Stimulated activated CD8-positive, alpha-beta memory T cell treated with anti-CD3 and anti-CD28 coated beads, Interleukin-15, amount 100 ng/mL, for 24 hours (primary cell): Measurements from ENCODE around the gene SULT2B1.
A peak's percentile ranks its signal among the peaks of the same experiment; 100 is the strongest.
"Not testable (repeated sequence)": the region's sequence is repeated elsewhere in the genome, so short reads cannot be mapped to it uniquely, and the experiment has no call there.

Experiments
- DNase-seq: peaks from one replicate; pipeline ENCODE4 v3.0.0-alpha.2; 2020; ENCODE audit warnings: low read depth

SULT2B1 gene

GRCh38 chr19:48618916-48619691 is 67.1 kb downstream of the SULT2B1 start, which contains the start of the genes RPL18 and SPHK2:
TSS of gene RPL18 (minus strand) at chr19:48619178. CDS start at chr19:48619143, 35 bp downstream.
TSS of gene SPHK2 (plus strand) at chr19:48619506. CDS start at chr19:48620515, 1,009 bp downstream.
- DNase-seq: peak; percentile 91

- DNase-seq: no peak
Observed at GRCh38 chr19:48619692-48620585, 68.0 kb downstream of the SULT2B1 start.

GRCh38 chr19:48623556-48624066 is 71.6 kb downstream of the SULT2B1 start:
- no peak for DNase-seq

DNA sequence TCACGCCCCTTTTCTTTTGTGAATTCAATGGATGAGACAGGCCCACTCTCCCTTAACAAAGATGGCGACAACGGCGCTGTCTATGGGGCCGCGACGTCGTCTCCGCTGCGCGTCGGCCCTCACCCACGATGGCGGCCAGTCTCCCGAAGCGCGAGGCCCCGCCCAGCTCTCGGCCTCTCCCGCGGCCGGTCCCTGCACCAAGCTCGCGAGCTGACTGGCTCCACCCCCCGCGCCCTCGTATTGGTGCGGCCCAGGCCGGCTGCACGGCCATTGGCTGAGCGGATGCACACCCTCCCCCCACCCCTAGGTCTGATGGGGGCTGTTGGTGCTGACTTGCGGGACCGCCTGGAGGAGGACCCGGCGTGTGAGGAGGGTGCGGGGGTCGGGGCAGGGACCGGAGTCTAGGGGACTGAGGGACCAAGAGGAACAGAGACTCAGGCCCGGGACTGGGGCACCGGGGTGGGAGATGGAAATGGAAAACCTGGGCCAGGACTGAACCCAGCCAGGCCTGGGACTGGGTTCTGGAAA is 72.2 kb downstream of the SULT2B1 start:
- peak; percentile 87 for DNase-seq

- DNase-seq: no peak
Observed at GRCh38 chr19:48624791-48625723, 73.1 kb downstream of the SULT2B1 start.

- no peak for DNase-seq
Observed at GRCh38 chr19:48625891-48626327, 73.9 kb downstream of the SULT2B1 start.

GRCh38 chr19:48627201-48627864 is 75.4 kb downstream of the SULT2B1 start:
- no peak for DNase-seq

DNA sequence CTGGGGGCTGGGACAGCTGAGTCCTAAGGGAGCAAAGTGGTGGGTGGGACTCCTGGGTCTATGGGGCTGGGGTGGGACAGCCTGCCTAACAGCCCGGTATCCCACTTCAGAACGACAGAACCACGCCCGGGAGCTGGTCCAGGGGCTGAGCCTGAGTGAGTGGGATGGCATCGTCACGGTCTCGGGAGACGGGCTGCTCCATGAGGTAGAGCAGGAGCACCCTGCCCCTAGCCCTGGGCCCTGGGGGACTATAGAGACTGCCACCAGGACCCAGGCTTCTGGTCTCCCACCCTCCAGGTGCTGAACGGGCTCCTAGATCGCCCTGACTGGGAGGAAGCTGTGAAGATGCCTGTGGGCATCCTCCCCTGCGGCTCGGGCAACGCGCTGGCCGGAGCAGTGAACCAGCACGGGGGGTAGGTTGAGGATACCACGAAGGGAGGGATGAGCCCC is 75.9 kb downstream of the SULT2B1 start:
- DNase-seq: no peak

GRCh38 chr19:48628486-48629296 is 76.7 kb downstream of the SULT2B1 start:
- DNase-seq: no peak

- DNase-seq: no peak
Observed at GRCh38 chr19:48629297-48629598, 77.3 kb downstream of the SULT2B1 start.

- DNase-seq: no peak
Observed at GRCh38 chr19:48629599-48630295, 77.8 kb downstream of the SULT2B1 start.

DNA sequence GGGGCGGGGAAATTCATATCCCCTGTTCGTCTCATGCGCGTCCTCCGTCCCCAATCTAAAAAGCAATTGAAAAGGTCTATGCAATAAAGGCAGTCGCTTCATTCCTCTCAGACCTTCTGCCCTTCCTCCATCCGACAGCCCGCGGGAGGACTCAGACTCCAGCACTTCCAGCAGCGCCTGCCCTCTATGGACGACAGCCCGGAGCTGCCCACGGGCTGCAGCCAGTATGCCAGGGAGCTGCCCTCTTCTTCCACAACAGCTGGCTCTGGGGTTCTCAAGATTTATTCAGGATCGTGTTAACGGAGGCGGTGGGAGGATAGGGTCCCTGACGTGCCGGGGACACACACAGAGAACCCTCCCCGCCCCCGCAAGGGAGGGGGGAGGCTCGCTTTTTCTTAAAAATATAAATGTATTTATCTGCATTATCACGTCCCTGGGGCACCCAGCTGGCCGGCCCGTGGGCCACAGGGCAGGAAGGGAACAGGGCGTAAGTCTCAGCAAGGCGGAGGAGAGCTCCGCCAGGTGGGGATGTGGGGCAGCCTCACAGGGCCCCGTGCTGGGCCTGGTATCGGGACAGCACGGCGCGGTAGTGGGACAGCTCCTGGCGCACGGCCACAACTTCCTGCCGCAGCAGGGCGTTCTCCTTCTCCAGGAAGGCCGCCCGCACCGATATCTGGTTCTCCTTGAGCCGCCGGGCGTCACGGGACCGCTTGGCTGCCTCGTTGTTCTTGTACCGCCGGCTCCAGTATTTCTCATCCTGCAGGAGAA is 78.5 kb downstream of the SULT2B1 start:
- no peak for DNase-seq

DNA sequence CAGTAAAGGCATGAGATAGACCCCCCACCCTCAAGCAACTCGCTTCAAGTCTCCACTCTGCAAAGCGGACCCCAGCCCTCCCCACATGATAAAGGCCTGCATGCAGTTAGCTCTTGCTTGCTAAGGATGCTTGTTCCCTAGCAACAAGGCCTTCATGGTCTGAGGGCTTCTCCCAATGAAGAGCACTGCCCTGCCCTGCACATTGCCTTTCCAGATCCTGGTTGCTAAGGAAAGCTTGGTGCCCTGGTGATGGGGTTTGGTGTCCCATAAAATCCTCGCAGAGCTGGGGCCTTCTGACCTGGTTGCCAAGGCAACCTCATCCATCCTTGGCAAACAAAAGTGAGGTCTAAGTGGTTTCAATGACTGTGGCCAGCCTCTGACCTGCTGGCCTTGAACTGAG is 79.3 kb downstream of the SULT2B1 start:
- DNase-seq: no peak

DNA sequence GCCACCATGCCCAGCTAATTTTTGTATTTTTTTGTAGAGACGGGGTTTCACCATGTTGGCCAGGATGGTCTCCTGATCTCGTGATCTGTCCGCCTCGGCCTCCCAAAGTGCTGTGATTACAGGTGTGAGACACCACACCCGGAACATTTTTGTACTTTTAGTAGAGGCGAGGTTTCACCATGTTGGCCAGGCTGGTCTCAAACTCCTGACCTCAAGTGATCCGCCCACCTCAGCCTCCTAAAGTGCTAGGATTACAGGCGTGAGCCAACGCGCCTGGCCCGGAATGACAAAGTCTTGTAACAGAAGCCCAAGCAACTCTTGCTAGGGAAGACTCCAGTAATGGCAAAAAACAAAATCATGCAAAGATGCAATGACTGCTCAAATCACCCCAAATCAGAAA is 80.3 kb downstream of the SULT2B1 start:
- DNase-seq: not testable (repeated sequence)

DNA sequence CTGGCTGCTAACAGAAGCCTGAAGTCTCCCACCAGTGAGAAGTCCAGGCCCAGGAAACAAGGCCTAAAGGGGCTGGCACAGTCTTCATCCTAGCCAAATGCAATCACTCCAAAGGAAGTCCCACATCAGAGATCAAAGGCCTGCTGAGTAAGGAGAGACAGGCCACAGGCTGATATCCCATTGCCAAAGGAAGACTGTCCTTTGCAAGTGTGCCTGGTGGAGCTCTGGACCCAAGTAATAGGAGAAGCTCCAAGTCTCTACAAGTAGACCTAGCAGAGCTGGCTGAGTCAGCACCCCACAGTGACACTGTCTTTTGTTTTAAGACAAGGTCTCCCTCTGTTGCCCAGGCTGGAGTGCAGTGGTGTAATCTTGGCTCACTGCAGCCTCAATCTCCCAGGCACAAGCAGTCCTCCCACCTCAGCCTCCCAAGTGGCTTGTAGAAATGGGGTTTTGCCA is 80.7 kb downstream of the SULT2B1 start:
- DNase-seq: no peak

DNA sequence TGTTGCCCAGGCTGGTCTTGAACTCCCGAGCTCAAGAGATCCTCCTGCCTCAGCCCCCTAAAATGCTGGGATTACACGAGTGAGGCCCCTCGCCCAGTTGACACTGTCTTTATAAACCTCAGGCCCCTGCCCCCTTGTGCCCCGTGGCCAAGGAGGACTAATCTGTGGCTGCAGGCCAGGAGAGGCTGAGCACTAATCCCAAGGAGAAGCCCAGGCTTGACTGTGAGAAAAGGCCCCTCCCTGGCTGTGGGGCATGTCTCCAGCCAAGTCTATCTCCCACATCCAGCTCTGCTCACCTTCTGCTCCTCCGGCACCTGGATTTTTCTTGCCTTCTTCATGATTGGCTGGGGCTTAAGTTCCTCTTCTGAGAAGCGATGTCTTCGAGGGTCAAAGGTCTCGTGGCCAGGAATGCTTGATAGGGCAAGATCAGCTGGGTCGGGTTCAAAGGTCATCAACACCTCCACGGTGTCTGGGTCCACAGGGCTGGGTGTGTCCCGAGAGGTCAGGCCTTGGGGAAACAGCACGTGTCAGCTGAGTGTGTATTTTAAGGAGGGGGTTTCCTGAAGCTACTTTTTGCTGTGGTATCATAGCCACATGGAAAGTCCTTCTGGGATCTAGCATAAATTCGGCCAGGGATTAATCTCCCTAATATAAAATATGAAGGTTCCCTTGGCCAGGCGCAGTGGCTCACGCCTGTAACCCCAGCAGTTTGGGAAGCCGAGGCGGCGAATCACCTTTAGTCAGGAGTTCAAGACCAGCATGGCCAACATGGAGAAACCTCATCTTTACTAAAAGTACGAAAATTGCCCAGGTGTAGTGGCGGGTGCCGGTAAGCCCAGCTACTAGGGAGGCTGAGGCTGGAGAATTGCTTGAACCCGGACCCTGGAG is 81.4 kb downstream of the SULT2B1 start:
- no peak for DNase-seq

- no peak for DNase-seq
Observed at GRCh38 chr19:48634036-48634342, 82.0 kb downstream of the SULT2B1 start.
